Anterior cingulate cortex (tissue), 58 donors: ENCODE results near the gene CHPF.

Experiments used
- DNase-seq, 58 donors: peaks; one replicate each; lab custom pipeline; 2025; lab: John Stamatoyannopoulos, UW

CHPF gene

GRCh38 chr2:219536967-219537366, 6.6 kb downstream of the CHPF start:
- no peak for DNase-seq

DNA sequence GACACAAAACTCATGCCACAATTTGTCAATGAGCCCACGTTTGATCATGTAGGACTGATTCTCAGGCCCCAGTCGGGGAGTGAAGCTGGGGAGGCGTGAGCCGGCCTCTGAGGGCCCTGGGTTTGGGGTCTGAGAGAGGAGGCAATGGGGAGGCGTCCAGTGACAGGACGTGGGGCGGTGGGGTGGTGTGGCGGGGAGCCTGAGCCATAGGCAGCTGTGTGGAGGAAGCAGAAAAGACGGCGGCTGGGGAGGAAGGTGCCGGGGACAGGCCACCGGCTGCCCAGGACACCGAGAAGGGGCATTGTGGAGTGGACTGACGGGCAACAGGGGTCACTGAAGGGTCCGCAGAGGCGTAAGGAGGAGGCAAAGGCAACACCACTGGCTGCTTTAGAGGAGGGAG, 7.2 kb downstream of the CHPF start:
- no peak for DNase-seq

- DNase-seq, result no peak
Measured at GRCh38 chr2:219533930-219534661, 9.5 kb downstream of the CHPF start.

DNA sequence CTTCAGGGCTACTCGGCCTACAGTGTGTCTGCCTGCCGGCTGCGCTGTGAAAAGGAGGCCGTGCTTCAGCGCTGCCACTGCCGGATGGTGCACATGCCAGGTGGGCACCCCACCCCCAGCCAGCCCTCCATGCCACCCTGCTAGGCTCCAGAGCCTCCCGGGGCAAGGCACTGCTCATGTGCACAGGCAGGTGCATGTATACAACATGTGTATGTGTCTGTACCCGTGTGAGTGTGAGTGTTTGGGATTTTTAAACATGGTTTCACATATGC, 11.3 kb downstream of the CHPF start:
- DNase-seq, result no peak

GRCh38 chr2:219531639-219532377, 11.8 kb downstream of the CHPF start:
- DNase-seq, result no peak

- peak in 56 of 58 donors; percentile 43 to 94 (median 79) for DNase-seq
Measured at GRCh38 chr2:219530048-219530963, 13.3 kb downstream of the CHPF start.

DNA sequence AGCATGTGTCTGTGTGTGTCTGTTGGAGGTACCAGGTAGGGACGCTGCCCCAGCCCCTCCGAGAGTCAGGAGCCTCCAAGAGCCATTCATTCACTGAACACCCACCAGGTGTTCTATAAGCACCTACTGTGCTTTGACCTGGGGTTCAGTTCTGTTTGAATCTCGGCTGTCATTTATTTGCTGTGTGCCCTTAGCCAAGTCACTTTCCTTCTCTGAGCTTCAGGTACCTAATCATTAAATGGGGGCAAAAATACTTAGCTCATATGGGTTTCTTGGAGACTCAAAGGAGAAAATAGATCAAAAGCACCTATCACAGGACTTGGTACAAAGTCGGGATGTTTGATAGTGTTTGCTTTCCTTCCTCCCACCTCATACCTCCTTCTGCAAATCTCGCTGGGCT, 16.1 kb downstream of the CHPF start:
- DNase-seq, result no peak

- DNase-seq, result peak in 4 of 58 donors; percentile 17 to 44 (median 32)
Measured at GRCh38 chr2:219527076-219527394, 16.6 kb downstream of the CHPF start.

DNA sequence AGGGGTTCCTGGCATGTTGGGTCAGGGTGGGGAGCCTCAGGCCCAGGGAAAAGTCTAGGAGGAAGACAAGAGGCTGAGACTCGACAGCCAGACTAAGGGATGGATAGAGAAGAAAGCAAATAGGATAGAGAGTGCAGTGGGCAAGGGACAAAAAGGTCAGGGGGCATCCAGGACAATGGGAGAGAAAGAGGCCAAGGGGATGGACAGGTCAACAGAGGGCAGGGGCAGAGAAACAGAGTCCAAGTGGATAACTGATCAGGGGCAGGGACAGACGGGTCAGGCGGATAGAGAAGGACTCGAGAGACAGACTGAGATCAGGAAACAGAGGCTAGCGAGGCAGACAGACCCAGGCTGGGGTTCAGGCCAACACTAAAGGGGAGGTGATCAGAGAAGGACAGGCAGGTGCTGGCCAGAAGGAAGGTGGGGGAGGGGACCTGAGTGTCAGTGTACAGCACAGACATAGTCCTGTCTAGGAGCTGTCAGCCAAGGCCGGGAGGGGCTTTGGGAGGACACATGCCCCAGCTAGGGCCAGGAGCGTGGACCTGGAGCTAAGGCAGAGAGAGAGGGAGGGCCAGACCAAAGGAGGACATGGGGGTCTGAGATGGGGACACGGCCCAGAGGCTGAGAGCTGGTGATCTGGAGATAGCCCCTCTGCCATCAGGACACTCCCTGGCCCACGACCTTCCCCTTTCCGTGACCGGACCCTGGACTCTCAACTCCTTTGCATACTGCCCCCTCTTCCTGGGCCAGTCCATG, 17.1 kb downstream of the CHPF start:
- no peak for DNase-seq

DNA sequence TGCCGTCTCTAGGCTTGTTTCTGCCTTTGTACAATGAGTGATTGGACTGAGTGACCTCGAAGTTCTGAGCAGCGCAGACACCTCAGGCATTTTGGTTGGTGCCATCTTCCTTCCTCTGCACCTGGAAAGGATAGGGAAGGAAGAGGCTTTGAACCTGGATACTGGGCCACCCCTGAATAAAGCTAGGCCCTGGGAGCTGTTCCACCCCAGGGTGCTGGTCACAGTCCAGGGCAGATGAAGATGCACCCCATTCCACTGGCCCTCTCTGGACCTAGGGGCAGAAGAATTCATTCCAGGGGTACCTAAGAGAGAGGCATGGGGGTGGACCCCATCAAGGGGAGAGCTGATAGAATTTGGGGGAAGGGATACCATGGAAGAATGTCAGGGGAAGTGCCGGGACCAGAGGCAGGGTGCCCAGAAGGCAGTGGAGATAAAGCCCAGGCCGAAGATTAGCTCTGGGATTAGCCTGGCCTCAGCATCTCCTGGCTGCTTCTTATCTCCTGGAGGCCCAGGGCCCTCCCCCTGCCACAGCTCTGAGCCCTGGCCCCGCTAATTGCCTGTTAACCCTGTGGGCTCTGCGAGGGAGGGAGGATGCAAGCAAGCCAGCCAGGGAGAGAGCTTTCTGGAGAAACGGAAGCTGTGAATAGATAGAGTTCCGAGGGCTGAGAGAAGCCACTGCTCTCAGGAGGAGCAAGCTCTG, 17.9 kb downstream of the CHPF start:
- no peak for DNase-seq

GRCh38 chr2:219524817-219525216, 18.8 kb downstream of the CHPF start:
- DNase-seq, result no peak

GRCh38 chr2:219523031-219523671, 20.5 kb downstream of the CHPF start:
- DNase-seq, result no peak

GRCh38 chr2:219522111-219523030, 21.2 kb downstream of the CHPF start:
- DNase-seq, result peak in 15 of 58 donors; percentile 13 to 59 (median 32)

- peak in 6 of 58 donors; percentile 19 to 32 (median 26) for DNase-seq
Measured at GRCh38 chr2:219521066-219521880, 22.3 kb downstream of the CHPF start.

DNA sequence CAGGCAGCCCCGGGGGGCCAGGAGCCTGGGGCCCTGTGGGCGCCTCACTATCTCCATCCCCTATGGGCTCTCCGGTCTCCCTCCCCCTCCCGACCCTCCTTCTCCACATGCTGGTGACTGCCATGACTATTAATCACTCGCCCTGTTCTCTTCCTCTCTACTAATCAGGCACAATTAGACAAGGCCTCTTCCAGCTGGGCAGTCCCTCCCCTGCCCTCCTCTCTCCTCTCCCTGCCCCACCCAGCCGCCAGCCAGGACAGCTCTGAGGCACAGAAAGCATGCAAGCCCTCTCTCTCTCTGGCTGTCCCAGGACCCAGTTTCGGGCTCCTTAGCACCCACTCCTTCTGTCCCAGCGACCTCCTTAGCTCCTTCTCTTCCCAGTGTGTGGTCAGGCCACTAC, 23.5 kb downstream of the CHPF start:
- DNase-seq, result no peak

GRCh38 chr2:219519526-219519916, 24.1 kb downstream of the CHPF start:
- DNase-seq, result no peak

DNA sequence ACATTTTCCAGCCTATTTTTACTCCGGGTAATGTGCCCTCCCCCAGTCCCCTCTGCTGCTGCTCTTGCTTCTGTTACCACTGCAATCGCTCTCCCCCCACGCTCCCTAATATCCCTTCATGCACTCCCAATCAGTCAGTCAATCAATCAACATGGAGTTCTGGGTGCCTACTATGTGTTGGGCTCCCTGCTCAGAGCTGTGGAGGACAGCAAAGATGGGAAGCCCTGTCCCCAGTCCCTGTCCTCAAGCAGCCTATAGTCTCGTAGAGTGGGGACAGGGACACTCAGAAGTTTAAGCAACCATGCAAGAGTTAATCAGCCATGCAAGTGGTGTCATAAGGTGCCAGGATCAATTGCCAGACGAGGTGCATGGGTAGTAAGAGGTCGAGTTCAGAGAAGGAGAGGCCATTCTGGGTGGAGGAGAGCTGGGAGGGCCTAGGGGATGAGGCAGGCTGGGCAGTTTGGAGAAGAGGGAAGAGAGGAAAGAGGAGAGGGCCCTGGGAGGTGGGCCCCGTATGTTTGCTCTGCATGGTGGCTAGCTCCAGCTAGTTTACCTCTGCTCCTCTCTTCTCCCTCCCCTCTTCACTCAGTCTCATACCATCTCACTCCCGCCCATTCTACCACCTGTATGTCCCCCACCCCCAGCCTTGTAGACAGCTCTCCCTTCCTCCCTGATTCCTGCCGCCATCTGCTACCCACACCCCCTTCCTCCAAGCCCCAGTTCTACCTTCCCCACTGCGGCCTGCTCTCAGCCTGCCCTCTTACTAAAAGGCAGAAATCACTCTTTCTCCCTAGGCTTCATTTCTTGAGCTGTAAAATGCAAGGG, 25.4 kb downstream of the CHPF start:
- DNase-seq, result no peak
